ENCODE data around the gene CADM2. TPM values are rescaled to one million over a fixed set of nuclear protein-coding genes. Genes with fewer than 3 reads are reported as not detected.

The CADM2 gene
- total RNA-seq, 1 experiment from 2014 or later: 10.9 TPM

DNA sequence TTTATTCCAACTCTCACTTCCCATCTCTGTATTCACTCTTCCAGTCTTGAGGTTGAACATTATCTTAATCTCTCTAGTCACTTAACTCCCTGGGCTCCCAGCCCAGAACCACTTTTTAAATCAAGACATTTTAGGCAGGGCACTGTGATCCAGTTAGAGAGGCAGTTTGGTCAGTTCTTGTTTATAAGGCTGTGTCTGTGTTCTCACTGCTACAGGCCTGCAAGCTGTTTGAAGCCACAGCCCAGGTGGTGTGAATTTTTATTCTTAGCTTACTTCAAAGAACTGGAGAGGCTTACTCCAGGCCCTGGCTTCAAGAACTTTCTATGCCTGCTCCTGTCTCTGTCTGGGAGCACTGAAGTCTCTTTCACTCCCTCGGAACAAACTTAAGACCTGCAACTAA, 906.1 kb downstream of the CADM2 start:
- no peak for DNase-seq
- H2BK12ac ChIP-seq (ENCODE audit: insufficient read length, low read depth, low read length): no peak overlapping the region
- H3K27ac ChIP-seq (ENCODE audit: insufficient read length, low read depth, low read length): no peak overlapping the region
- no peak overlapping the region for H4K5ac ChIP-seq (ENCODE audit: insufficient read length, low read depth, low read length)
- Mint-ChIP-seq H3K4me3 (no peak overlapping the region), H3K36me3 (ENCODE audit: insufficient read depth in 1 of 3, low read depth in 3 of 3) (no peaks in the 10 kb centered on the region), H3K27ac (peak overlapping the region in 1 of 3 experiments; percentile 59; a peak in 1 of 7 replicates), H3K4me1 (peaks cover 0 to 2% of the 10 kb centered on the region in 2 experiments; a peak in 1 of 4 replicates), H3K9me3 (peaks cover 0 to 3% of the 10 kb centered on the region in 2 experiments; a peak in 2 of 5 replicates), H3K27me3 (ENCODE audit: low read depth) (no peaks in the 10 kb centered on the region)
- no peak overlapping the region for H3K56ac ChIP-seq (ENCODE audit: insufficient read length, low read depth, low read length)
- H2BK20ac ChIP-seq (ENCODE audit: low read depth, low read length, poor library complexity, severe bottlenecking): no peak overlapping the region
- H3K79me1 ChIP-seq (ENCODE audit: insufficient read depth, low read depth, low read length, poor library complexity, severe bottlenecking): no peaks in the 10 kb centered on the region
- H3K4me2 ChIP-seq (ENCODE audit: insufficient read depth, insufficient read length, low read length): no peak overlapping the region
- H3K4me1 ChIP-seq (ENCODE audit: insufficient read depth, low read length): no peaks in the 10 kb centered on the region; the same call in 1 of the 2 replicates
- H3K23me2 ChIP-seq (ENCODE audit: insufficient read length, low read depth, low read length, poor library complexity, severe bottlenecking): no peaks in the 10 kb centered on the region
- no peak overlapping the region for H3K18ac ChIP-seq (ENCODE audit: insufficient read length, low read depth, low read length)
- H4K20me1 ChIP-seq (ENCODE audit: control insufficient read depth, insufficient read depth, insufficient read length): no peaks in the 10 kb centered on the region
- H3K9me3 ChIP-seq (ENCODE audit: control insufficient read depth, low read depth, low read length): no peaks in the 10 kb centered on the region
- no peaks in the 10 kb centered on the region for H3K27me3 ChIP-seq (ENCODE audit: insufficient read depth, low read length)
- no peak overlapping the region for H2BK5ac ChIP-seq (ENCODE audit: insufficient read length, low read length)
- no peak overlapping the region for H4K8ac ChIP-seq (replicated peaks; ENCODE audit: insufficient read length, low read depth, low read length)
- H2AK5ac ChIP-seq (ENCODE audit: insufficient read length, low read length): no peak overlapping the region
- H3K14ac ChIP-seq (ENCODE audit: insufficient read depth, low read length): no peak overlapping the region
- no peak overlapping the region for H2BK15ac ChIP-seq (ENCODE audit: low read depth, low read length)
- H3T11ph ChIP-seq (ENCODE audit: low read length): no peak overlapping the region
- no peak overlapping the region for H2AFZ ChIP-seq (ENCODE audit: low read length)
- H3K23ac ChIP-seq (ENCODE audit: insufficient read length, low read depth, low read length): no peak overlapping the region
- H4K91ac ChIP-seq (ENCODE audit: insufficient read length, low read depth, low read length): no peak overlapping the region
- H2BK120ac ChIP-seq (ENCODE audit: low read depth, low read length, poor library complexity, severe bottlenecking): no peak overlapping the region
- H3K9ac ChIP-seq (ENCODE audit: extremely low read depth, insufficient read length, low read length): no peak overlapping the region
- no CpG with 5 or more reads among the region's 1 CpG for WGBS (ENCODE audit: extremely low coverage, insufficient read length, low lambda C conversion rate)
- H3K4ac ChIP-seq (ENCODE audit: low read depth, low read length): no peak overlapping the region
- no peaks in the 10 kb centered on the region for H3K79me2 ChIP-seq (ENCODE audit: insufficient read depth, low read length)
- TF ChIP-seq CTCF (conservative IDR thresholded peaks at IDR 0.05): no peak

All from H9 (cell line).